ENCODE data around the gene GPRC5C.

- TF ChIP-seq, protein P1, sequence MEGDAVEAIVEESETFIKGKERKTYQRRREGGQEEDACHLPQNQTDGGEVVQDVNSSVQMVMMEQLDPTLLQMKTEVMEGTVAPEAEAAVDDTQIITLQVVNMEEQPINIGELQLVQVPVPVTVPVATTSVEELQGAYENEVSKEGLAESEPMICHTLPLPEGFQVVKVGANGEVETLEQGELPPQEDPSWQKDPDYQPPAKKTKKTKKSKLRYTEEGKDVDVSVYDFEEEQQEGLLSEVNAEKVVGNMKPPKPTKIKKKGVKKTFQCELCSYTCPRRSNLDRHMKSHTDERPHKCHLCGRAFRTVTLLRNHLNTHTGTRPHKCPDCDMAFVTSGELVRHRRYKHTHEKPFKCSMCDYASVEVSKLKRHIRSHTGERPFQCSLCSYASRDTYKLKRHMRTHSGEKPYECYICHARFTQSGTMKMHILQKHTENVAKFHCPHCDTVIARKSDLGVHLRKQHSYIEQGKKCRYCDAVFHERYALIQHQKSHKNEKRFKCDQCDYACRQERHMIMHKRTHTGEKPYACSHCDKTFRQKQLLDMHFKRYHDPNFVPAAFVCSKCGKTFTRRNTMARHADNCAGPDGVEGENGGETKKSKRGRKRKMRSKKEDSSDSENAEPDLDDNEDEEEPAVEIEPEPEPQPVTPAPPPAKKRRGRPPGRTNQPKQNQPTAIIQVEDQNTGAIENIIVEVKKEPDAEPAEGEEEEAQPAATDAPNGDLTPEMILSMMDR (IDR thresholded peaks at IDR 0.05; ENCODE audit: low read depth, low read length) = no peak
- no peak for TF ChIP-seq MYC (IDR thresholded peaks at IDR 0.05; ENCODE audit: low read depth, low read length)
- TF ChIP-seq POLR2A (IDR thresholded peaks at IDR 0.05; ENCODE audit: extremely low read depth, insufficient read length) = no peak
- TF ChIP-seq MAX (IDR thresholded peaks at IDR 0.05; ENCODE audit: low read depth, low read length) = no peak
These were observed 16.9 kb downstream of the GPRC5C start for GRCh38 chr17:74448756-74449155.

Data from NB4 (cell line).